GM23338 (cell line): ENCODE results near the gene GRAMD1B. TPM values are rescaled to one million over a fixed set of nuclear protein-coding genes. Genes with fewer than 3 reads are reported as not detected.

Source experiments
- ATAC-seq: fragments of 200-7000 bp; cut with Tn5 transposase; 3 replicates; pipeline ENCODE4 v1.9.1; 2020
- DNase-seq: peaks from one replicate; pipeline ENCODE4 v3.0.0-alpha.2; 2015; ENCODE audit warnings: low spot score
- H2AFZ ChIP-seq: fragments of 200-600 bp; sonication (generic); 2 replicates; pipeline ENCODE4 v1.8.0; 2016; ENCODE audit warnings: antibody characterized with exemption, mild to moderate bottlenecking, moderate library complexity
- H3F3A ChIP-seq: fragments of 200-600 bp; sonication (generic); replicated peaks from 2 replicates; pipeline ENCODE4 v1.8.0; 2017; ENCODE audit warnings: antibody characterized with exemption, mixed run types, low read depth
- H3K27ac ChIP-seq: fragments of 200-600 bp; sonication (generic); 2 replicates; pipeline ENCODE4 v1.6.1; 2016; ENCODE audit warnings: low read depth
- H3K27me3 ChIP-seq: fragments of 200-600 bp; sonication (generic); 2 replicates; pipeline ENCODE4 v1.8.0; 2016; ENCODE audit warnings: mild to moderate bottlenecking, mixed run types, moderate library complexity; ENCODE audit not compliant: insufficient read depth
- H3K36me3 ChIP-seq: fragments of 200-600 bp; sonication (generic); 2 replicates; pipeline ENCODE4 v1.8.0; 2016; ENCODE audit warnings: mild to moderate bottlenecking; ENCODE audit not compliant: insufficient read depth
- H3K4me1 ChIP-seq: fragments of 200-600 bp; sonication (generic); 2 replicates; pipeline ENCODE4 v1.8.0; 2016; ENCODE audit warnings: mild to moderate bottlenecking, moderate library complexity; ENCODE audit not compliant: insufficient read depth
- H3K4me2 ChIP-seq: fragments of 200-600 bp; sonication (generic); 2 replicates; pipeline ENCODE4 v1.7.1; 2017; ENCODE audit warnings: mixed run types
- H3K4me3 ChIP-seq: fragments of 200-600 bp; sonication (generic); 2 replicates; pipeline ENCODE4 v1.6.1; 2016; ENCODE audit warnings: mixed run types
- H3K79me2 ChIP-seq: fragments of 200-600 bp; sonication (generic); replicated peaks from 2 replicates; pipeline ENCODE4 v1.8.0; 2017; ENCODE audit warnings: mild to moderate bottlenecking; ENCODE audit not compliant: insufficient read depth
- H3K9me2 ChIP-seq: fragments of 200-600 bp; sonication (generic); 2 replicates; pipeline ENCODE4 v1.8.0; 2017; ENCODE audit not compliant: insufficient read depth
- H4K20me1 ChIP-seq: fragments of 200-600 bp; sonication (generic); replicated peaks from 2 replicates; pipeline ENCODE4 v1.8.0; 2017; ENCODE audit warnings: mild to moderate bottlenecking; ENCODE audit not compliant: insufficient read depth
- H3K27ac Mint-ChIP-seq: 2 replicates; pipeline ENCODE4 v1.8.0; 2020; ENCODE audit warnings: inconsistent platforms, mild to moderate bottlenecking, moderate library complexity, mixed read lengths
- H3K27me3 Mint-ChIP-seq: 3 replicates; pipeline ENCODE4 v1.8.0; 2022; ENCODE audit warnings: low read depth, mild to moderate bottlenecking, moderate library complexity, mixed read lengths, inconsistent platforms; ENCODE audit not compliant: insufficient read depth, poor library complexity
- H3K36me3 Mint-ChIP-seq: 3 replicates; pipeline ENCODE4 v1.8.0; 2021; ENCODE audit warnings: low read depth, mild to moderate bottlenecking, inconsistent platforms, moderate library complexity, mixed read lengths
- H3K4me1 Mint-ChIP-seq: 3 replicates; pipeline ENCODE4 v1.8.0; 2020; ENCODE audit warnings: mild to moderate bottlenecking, inconsistent platforms, mixed read lengths
- H3K4me3 Mint-ChIP-seq: 3 replicates; pipeline ENCODE4 v1.8.0; 2021; ENCODE audit warnings: moderate library complexity, mild to moderate bottlenecking, inconsistent platforms, mixed read lengths
- H3K9me3 Mint-ChIP-seq: 3 replicates; pipeline ENCODE4 v1.8.0; 2020; ENCODE audit warnings: moderate library complexity, mild to moderate bottlenecking, inconsistent platforms, mixed read lengths
- CREB1 ChIP-seq: fragments of 250-450 bp; sonication (Bioruptor Pico); IDR thresholded peaks from 2 replicates; pipeline ENCODE4 v1.5.0; 2020; ENCODE audit warnings: low read depth, mild to moderate bottlenecking, moderate library complexity
- CTCF ChIP-seq, 2 experiments: fragments of 200-600 bp in 1 of 2; sonication (generic) in 1 of 2; conservative IDR thresholded peaks; 2 replicates each; pipeline versions ENCODE4 v1.5.1 to v1.6.1; 2016 to 2017; ENCODE audit warnings: antibody characterized with exemption in 2 of 2, low read depth in 2 of 2, mild to moderate bottlenecking in 2 of 2, moderate library complexity in 1 of 2
- ETS1 ChIP-seq: IDR thresholded peaks from 2 replicates; pipeline ENCODE4 v1.6.1; 2016; ENCODE audit warnings: antibody characterized with exemption
- EZH2 ChIP-seq: fragments of 200-600 bp; sonication (generic); IDR thresholded peaks from one replicate; pipeline ENCODE4 v1.8.0; 2017; ENCODE audit warnings: antibody characterized with exemption, mild to moderate bottlenecking, low read depth; ENCODE audit not compliant: unreplicated experiment
- EZH2phosphoT487 ChIP-seq: fragments of 200-600 bp; sonication (generic); IDR thresholded peaks from one replicate; pipeline ENCODE4 v1.8.1; 2018; ENCODE audit warnings: antibody characterized with exemption; ENCODE audit not compliant: unreplicated experiment
- ZNF114 ChIP-seq: fragments of 250-450 bp; sonication (Bioruptor Pico); IDR thresholded peaks from 2 replicates; pipeline ENCODE4 v1.5.0; 2020; ENCODE audit warnings: mild to moderate bottlenecking, moderate library complexity
- ZNF331 ChIP-seq: fragments of 250-450 bp; sonication (Bioruptor Pico); IDR thresholded peaks from 2 replicates; pipeline ENCODE4 v1.5.0; 2020; ENCODE audit warnings: low read depth, mild to moderate bottlenecking, moderate library complexity
- polyA plus RNA-seq: library from polyadenylated mRNA; unstranded; fragments of >200 nt; fragmentation: Nextera tagmentation; extraction: Ambion mirVana; gene quantifications from 2 replicates; pipeline ENCODE4 v1.2.1, GENCODE V29; 2016
- total RNA-seq: library from RNA; depleted of rRNA; stranded (reverse); fragments of >200 nt; shearing (Covaris generic); gene quantifications from 2 replicates; pipeline ENCODE4 v1.2.3, GENCODE V29; 2014
- TF ChIP-seq, protein P1 (sequence below): IDR thresholded peaks from one replicate; pipeline ENCODE4 v1.6.1; 2018; ENCODE audit warnings: antibody characterized with exemption; ENCODE audit not compliant: unreplicated experiment
- TF ChIP-seq, protein P2 (sequence below): fragments of 250-450 bp; sonication (Bioruptor Pico); IDR thresholded peaks from 2 replicates; pipeline ENCODE4 v1.5.0; 2020; ENCODE audit warnings: mild to moderate bottlenecking, moderate library complexity

GRAMD1B gene
- total and polyA plus RNA-seq, 2 experiments from 2014 or later: 3.7 to 24.3 TPM

DNA sequence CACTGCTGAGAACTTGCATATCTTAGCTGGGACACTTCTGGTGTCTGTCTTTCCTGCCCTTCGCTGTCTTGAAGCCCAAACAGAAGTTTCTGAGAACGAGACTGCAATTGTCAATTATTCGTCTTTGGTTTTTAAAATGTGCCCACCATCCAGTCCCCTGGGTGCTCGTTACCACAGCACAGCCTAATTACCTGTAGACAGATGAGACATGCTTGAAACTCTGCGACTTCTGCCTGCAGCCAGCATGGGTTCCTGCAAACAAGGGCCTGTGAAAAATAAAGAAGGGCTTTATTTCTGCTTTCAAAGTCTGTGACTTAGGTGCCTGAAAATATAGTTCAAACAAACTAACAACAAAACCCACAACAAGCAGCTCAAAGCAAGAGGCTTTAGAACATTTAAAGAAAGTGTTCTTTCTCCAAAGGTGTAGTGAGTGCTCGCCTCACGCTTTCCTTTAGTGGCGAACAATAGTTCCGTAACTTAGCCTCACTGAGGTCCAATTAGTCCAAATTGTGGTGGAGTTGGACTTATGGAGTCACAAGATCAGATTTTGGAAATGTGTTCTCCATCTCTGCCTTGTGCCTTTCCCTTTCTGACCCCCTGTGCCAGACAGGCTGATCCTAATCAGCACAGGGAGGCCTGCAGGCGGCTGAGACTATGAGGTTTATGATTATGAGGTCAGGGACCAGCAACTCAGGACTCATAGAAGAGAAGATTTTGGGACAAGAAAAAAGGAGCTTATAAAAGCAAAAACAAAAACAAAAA is 20.4 kb upstream of the GRAMD1B start:
- Histone ChIP-seq H3K27me3 (no peaks in the 10 kb centered on the region), H3K4me2 (no peak overlapping the region), H3K4me1 (peaks cover 5% of the 10 kb centered on the region; the same call in 1 of the 2 replicates), H3K9me2 (no peaks in the 10 kb centered on the region), H3F3A (no peaks in the 10 kb centered on the region), H3K36me3 (no peaks in the 10 kb centered on the region), H3K79me2 (no peaks in the 10 kb centered on the region), H2AFZ (peak overlapping the region; percentile 47; the same call in 1 of the 2 replicates), H3K4me3 (no peak overlapping the region), H3K27ac (no peak overlapping the region), H4K20me1 (no peaks in the 10 kb centered on the region)
- ATAC-seq: no peak
- Mint-ChIP-seq H3K4me1 (peaks cover 32% of the 10 kb centered on the region), H3K4me3 (no peak overlapping the region), H3K36me3 (no peaks in the 10 kb centered on the region), H3K27me3 (peaks cover 13% of the 10 kb centered on the region), H3K9me3 (no peaks in the 10 kb centered on the region), H3K27ac (no peak overlapping the region)
- no peak for DNase-seq
- no peak for TF ChIP-seq EZH2phosphoT487
- TF ChIP-seq ZNF114: no peak
- TF ChIP-seq ETS1: no peak
- TF ChIP-seq CTCF (conservative IDR thresholded peaks at IDR 0.05; ENCODE audit: low read depth in 2 of 2): no peak
- no peak for TF ChIP-seq CREB1 (CRISPR knock-in tag)
- TF ChIP-seq, protein P1, sequence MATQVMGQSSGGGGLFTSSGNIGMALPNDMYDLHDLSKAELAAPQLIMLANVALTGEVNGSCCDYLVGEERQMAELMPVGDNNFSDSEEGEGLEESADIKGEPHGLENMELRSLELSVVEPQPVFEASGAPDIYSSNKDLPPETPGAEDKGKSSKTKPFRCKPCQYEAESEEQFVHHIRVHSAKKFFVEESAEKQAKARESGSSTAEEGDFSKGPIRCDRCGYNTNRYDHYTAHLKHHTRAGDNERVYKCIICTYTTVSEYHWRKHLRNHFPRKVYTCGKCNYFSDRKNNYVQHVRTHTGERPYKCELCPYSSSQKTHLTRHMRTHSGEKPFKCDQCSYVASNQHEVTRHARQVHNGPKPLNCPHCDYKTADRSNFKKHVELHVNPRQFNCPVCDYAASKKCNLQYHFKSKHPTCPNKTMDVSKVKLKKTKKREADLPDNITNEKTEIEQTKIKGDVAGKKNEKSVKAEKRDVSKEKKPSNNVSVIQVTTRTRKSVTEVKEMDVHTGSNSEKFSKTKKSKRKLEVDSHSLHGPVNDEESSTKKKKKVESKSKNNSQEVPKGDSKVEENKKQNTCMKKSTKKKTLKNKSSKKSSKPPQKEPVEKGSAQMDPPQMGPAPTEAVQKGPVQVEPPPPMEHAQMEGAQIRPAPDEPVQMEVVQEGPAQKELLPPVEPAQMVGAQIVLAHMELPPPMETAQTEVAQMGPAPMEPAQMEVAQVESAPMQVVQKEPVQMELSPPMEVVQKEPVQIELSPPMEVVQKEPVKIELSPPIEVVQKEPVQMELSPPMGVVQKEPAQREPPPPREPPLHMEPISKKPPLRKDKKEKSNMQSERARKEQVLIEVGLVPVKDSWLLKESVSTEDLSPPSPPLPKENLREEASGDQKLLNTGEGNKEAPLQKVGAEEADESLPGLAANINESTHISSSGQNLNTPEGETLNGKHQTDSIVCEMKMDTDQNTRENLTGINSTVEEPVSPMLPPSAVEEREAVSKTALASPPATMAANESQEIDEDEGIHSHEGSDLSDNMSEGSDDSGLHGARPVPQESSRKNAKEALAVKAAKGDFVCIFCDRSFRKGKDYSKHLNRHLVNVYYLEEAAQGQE: no peak
- TF ChIP-seq, protein P2, sequence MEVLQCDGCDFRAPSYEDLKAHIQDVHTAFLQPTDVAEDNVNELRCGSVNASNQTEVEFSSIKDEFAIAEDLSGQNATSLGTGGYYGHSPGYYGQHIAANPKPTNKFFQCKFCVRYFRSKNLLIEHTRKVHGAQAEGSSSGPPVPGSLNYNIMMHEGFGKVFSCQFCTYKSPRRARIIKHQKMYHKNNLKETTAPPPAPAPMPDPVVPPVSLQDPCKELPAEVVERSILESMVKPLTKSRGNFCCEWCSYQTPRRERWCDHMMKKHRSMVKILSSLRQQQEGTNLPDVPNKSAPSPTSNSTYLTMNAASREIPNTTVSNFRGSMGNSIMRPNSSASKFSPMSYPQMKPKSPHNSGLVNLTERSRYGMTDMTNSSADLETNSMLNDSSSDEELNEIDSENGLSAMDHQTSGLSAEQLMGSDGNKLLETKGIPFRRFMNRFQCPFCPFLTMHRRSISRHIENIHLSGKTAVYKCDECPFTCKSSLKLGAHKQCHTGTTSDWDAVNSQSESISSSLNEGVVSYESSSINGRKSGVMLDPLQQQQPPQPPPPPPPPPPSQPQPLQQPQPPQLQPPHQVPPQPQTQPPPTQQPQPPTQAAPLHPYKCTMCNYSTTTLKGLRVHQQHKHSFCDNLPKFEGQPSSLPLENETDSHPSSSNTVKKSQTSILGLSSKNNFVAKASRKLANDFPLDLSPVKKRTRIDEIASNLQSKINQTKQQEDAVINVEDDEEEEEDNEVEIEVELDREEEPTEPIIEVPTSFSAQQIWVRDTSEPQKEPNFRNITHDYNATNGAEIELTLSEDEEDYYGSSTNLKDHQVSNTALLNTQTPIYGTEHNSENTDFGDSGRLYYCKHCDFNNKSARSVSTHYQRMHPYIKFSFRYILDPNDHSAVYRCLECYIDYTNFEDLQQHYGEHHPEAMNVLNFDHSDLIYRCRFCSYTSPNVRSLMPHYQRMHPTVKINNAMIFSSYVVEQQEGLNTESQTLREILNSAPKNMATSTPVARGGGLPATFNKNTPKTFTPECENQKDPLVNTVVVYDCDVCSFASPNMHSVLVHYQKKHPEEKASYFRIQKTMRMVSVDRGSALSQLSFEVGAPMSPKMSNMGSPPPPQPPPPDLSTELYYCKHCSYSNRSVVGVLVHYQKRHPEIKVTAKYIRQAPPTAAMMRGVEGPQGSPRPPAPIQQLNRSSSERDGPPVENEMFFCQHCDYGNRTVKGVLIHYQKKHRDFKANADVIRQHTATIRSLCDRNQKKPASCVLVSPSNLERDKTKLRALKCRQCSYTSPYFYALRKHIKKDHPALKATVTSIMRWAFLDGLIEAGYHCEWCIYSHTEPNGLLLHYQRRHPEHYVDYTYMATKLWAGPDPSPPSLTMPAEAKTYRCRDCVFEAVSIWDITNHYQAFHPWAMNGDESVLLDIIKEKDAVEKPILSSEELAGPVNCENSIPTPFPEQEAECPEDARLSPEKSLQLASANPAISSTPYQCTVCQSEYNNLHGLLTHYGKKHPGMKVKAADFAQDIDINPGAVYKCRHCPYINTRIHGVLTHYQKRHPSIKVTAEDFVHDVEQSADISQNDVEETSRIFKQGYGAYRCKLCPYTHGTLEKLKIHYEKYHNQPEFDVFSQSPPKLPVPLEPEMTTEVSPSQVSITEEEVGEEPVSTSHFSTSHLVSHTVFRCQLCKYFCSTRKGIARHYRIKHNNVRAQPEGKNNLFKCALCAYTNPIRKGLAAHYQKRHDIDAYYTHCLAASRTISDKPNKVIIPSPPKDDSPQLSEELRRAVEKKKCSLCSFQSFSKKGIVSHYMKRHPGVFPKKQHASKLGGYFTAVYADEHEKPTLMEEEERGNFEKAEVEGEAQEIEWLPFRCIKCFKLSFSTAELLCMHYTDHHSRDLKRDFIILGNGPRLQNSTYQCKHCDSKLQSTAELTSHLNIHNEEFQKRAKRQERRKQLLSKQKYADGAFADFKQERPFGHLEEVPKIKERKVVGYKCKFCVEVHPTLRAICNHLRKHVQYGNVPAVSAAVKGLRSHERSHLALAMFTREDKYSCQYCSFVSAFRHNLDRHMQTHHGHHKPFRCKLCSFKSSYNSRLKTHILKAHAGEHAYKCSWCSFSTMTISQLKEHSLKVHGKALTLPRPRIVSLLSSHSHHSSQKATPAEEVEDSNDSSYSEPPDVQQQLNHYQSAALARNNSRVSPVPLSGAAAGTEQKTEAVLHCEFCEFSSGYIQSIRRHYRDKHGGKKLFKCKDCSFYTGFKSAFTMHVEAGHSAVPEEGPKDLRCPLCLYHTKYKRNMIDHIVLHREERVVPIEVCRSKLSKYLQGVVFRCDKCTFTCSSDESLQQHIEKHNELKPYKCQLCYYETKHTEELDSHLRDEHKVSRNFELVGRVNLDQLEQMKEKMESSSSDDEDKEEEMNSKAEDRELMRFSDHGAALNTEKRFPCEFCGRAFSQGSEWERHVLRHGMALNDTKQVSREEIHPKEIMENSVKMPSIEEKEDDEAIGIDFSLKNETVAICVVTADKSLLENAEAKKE: no peak
- no peak for TF ChIP-seq ZNF331 (CRISPR knock-in tag)
- TF ChIP-seq EZH2: no peak
